Measurements from ENCODE around the gene CCDC78. TPM values are rescaled to one million over a fixed set of nuclear protein-coding genes. Genes with fewer than 3 reads are reported as not detected.

The CCDC78 gene
- total RNA-seq, 2 experiments from 2014 or later, result 4.6 to 5.7 TPM

- ChIA-PET POLR2A (interaction anchor here (1.2 to 1.3 kb wide), 2 partner anchors 17 to 52 kb away, joined by 3 to 4 read pairs; no protein-coding TSS in a partner anchor), CTCF (interaction anchor here (0.9 to 19.6 kb wide), 6 partner anchors 11 to 56 kb away, joined by 3 to 207 read pairs (median 6); partner anchors contain the start of genes ANTKMT and METRN)
- no peak overlapping the region for H3K4me3 Mint-ChIP-seq
- peaks cover 21% of the 10 kb centered on the region for H3K4me1 Mint-ChIP-seq (ENCODE audit: low read depth)
- no peaks in the 10 kb centered on the region for H3K27me3 Mint-ChIP-seq
- ATAC-seq (no peak), DNase-seq (peak; percentile 33)
- peaks cover 5% of the 10 kb centered on the region for H3K36me3 Mint-ChIP-seq (ENCODE audit: low read depth)
- H3K9me3 Mint-ChIP-seq, result no peaks in the 10 kb centered on the region
- intact Hi-C loops (cut with micrococcal nuclease), result no loop called here
- H3K27ac Mint-ChIP-seq, result no peak overlapping the region
- no peak for TF ChIP-seq CTCF (IDR thresholded peaks at IDR 0.05)
These were observed 6.7 kb upstream of the CCDC78 start for GRCh38 chr16:732936-733335.

GRCh38 chr16:732332-732731 lies 6.1 kb upstream of the CCDC78 start:
- Mint-ChIP-seq H3K27ac (no peak overlapping the region), H3K9me3 (no peaks in the 10 kb centered on the region), H3K4me3 (no peak overlapping the region), H3K4me1 (ENCODE audit: low read depth) (peaks cover 19% of the 10 kb centered on the region), H3K36me3 (ENCODE audit: low read depth) (peaks cover 4% of the 10 kb centered on the region), H3K27me3 (no peaks in the 10 kb centered on the region)
- intact Hi-C loops (cut with micrococcal nuclease), result no loop called here
- ATAC-seq, result no peak
- ChIA-PET POLR2A (interaction anchor here (1.2 kb wide), 1 partner anchor 17 kb away, joined by 3 read pairs; no protein-coding TSS in a partner anchor), CTCF (interaction anchor here (1.3 to 19.6 kb wide), 5 partner anchors 8 to 52 kb away, joined by 3 to 207 read pairs (median 8); partner anchors contain the start of genes ANTKMT, CIAO3 and METRN)
- TF ChIP-seq CTCF (IDR thresholded peaks at IDR 0.05), result no peak
- no peak for DNase-seq

DNA sequence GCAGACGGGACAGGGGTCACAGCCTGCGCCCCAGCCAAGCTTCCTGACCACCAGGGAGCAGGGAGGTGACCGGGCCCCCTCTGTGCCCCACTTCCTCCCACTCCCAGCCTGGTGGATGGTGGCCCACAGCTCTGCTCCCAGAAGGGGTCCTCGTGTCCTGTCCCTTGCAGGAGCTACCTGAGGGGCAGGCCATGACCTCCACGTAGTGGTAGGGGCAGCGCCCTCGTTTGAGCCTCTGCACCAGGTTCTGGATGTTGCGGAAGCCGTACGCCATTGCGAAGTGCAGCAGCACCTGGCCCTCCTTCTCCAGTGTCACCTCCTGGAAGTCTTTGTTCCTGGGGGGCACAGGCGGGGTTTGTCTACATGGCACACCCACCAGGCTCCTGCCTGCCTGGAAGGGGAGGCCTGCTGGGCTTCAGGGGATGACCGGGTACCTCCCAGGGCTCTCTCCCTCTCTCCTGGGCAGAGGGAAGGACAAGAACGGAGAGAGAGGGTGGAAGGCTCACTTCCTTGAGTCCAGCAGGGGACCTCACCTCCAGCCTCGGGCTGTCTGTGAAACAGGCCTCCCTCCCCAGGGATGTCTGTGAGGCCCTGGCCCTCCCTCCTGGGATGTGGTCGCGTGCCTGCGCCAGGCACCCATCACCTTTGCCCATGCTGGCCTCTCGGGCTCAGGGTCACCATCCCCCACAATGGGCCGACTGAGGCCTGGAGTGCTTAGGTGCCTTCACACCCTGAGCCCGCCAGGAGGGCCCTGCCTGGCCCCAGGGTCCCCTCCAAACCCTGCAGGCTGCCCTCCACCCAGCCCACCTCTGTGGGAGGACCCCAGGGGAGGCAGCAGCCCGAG lies 4.6 kb upstream of the CCDC78 start:
- POLR2A ChIA-PET, result interaction anchor here (1.0 to 2.6 kb wide), 4 partner anchors 10 to 81 kb away, joined by 3 to 13 read pairs (median 8); partner anchors contain the start of genes ANTKMT, CIAO3 and WDR90
- no peak overlapping the region for H3K4me3 Mint-ChIP-seq

GRCh38 chr16:729768-730665 lies 3.8 kb upstream of the CCDC78 start:
- TF ChIP-seq CTCF (IDR thresholded peaks at IDR 0.05), result no peak
- POLR2A ChIA-PET, result interaction anchor here (0.7 to 2.6 kb wide), 5 partner anchors 9 to 81 kb away, joined by 3 to 13 read pairs (median 4); partner anchors contain the start of genes ANTKMT, CIAO3 and WDR90

More for the DNA sequence above, 4.6 kb upstream of the CCDC78 start:
- CTCF ChIA-PET, result interaction anchor here (1.0 to 19.6 kb wide), 3 partner anchors 10 to 19 kb away, joined by 3 to 207 read pairs (median 4); partner anchors contain the start of genes ANTKMT, CIAO3 and METRN
- ATAC-seq, result no peak
- H3K27me3 Mint-ChIP-seq, result no peaks in the 10 kb centered on the region
- no peaks in the 10 kb centered on the region for H3K9me3 Mint-ChIP-seq
- no peak for TF ChIP-seq CTCF (IDR thresholded peaks at IDR 0.05)
- H3K4me1 Mint-ChIP-seq (ENCODE audit: low read depth), result peaks cover 12% of the 10 kb centered on the region
- intact Hi-C loops (cut with micrococcal nuclease), result no loop called here
- H3K36me3 Mint-ChIP-seq (ENCODE audit: low read depth), result peaks cover 4% of the 10 kb centered on the region
- peak; percentile 1 for DNase-seq
- no peak overlapping the region for H3K27ac Mint-ChIP-seq

More at GRCh38 chr16:729768-730665, 3.8 kb upstream of the CCDC78 start:
- Mint-ChIP-seq H3K36me3 (ENCODE audit: low read depth) (peaks cover 2% of the 10 kb centered on the region), H3K4me1 (ENCODE audit: low read depth) (peaks cover 5% of the 10 kb centered on the region), H3K9me3 (no peaks in the 10 kb centered on the region), H3K27me3 (no peaks in the 10 kb centered on the region), H3K27ac (no peak overlapping the region), H3K4me3 (no peak overlapping the region)
- CTCF ChIA-PET, result interaction anchor here (0.8 to 19.6 kb wide), 4 partner anchors 9 to 55 kb away, joined by 3 to 207 read pairs (median 4); partner anchors contain the start of genes ANTKMT and METRN
- DNase-seq (peak; percentile 2), ATAC-seq (no peak)
- intact Hi-C loops (cut with micrococcal nuclease), result no loop called here

Measured in activated CD8-positive, alpha-beta T cell treated with anti-CD3 and anti-CD28 coated beads for 36 hours (primary cell).